Brain microvascular endothelial cell (primary cell): Measurements from ENCODE around the gene RCL1.
A peak's percentile ranks its signal among the peaks of the same experiment; 100 is the strongest.

Experiments
- DNase-seq: peaks from one replicate; pipeline ENCODE4 v3.0.0-alpha.2; 2020
- H3K27ac ChIP-seq: fragments of 250-450 bp; sonication (Bioruptor Pico); 2 replicates; pipeline ENCODE4 v1.5.1; 2020; ENCODE audit warnings: mild to moderate bottlenecking, moderate library complexity
- H3K27me3 ChIP-seq: fragments of 250-450 bp; sonication (Bioruptor Pico); replicated peaks from 2 replicates; pipeline ENCODE4 v1.5.1; 2020; ENCODE audit warnings: mild to moderate bottlenecking
- H3K36me3 ChIP-seq: fragments of 250-450 bp; sonication (Bioruptor Pico); replicated peaks from 2 replicates; pipeline ENCODE4 v1.5.1; 2020; ENCODE audit warnings: mild to moderate bottlenecking
- H3K4me3 ChIP-seq: 2 replicates; pipeline ENCODE4 v1.5.1; 2011; ENCODE audit warnings: low read depth, mild to moderate bottlenecking, control low read depth, low read length, moderate library complexity
- in situ Hi-C: cut with HindIII; loops from 2 replicates; pipeline ENCODE4 v1.10.0; 2017; ENCODE audit warnings: low sequenced_read_pairs, low pct_ligation_motif_present
- TF ChIP-seq, protein P1 (sequence below): IDR thresholded peaks from 2 replicates; pipeline ENCODE4 v1.5.1; 2011; ENCODE audit warnings: low read depth, mild to moderate bottlenecking, moderate library complexity, low read length, control low read depth, inconsistent platforms; ENCODE audit errors: missing control alignments

RCL1 gene

GRCh38 chr9:4854265-4854590 is 61.5 kb downstream of the RCL1 start:
- DNase-seq = no peak
- Histone ChIP-seq H3K27me3 (no peaks in the 10 kb centered on the region), H3K4me3 (no peak overlapping the region), H3K27ac (no peak overlapping the region), H3K36me3 (peaks cover 6% of the 10 kb centered on the region)
- TF ChIP-seq, protein P1, sequence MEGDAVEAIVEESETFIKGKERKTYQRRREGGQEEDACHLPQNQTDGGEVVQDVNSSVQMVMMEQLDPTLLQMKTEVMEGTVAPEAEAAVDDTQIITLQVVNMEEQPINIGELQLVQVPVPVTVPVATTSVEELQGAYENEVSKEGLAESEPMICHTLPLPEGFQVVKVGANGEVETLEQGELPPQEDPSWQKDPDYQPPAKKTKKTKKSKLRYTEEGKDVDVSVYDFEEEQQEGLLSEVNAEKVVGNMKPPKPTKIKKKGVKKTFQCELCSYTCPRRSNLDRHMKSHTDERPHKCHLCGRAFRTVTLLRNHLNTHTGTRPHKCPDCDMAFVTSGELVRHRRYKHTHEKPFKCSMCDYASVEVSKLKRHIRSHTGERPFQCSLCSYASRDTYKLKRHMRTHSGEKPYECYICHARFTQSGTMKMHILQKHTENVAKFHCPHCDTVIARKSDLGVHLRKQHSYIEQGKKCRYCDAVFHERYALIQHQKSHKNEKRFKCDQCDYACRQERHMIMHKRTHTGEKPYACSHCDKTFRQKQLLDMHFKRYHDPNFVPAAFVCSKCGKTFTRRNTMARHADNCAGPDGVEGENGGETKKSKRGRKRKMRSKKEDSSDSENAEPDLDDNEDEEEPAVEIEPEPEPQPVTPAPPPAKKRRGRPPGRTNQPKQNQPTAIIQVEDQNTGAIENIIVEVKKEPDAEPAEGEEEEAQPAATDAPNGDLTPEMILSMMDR = no peak
- in situ Hi-C loops = no loop called here

GRCh38 chr9:4855841-4856240 is 63.1 kb downstream of the RCL1 start:
- in situ Hi-C loops = no loop called here
- Histone ChIP-seq H3K27me3 (no peaks in the 10 kb centered on the region), H3K27ac (no peak overlapping the region), H3K4me3 (no peak overlapping the region), H3K36me3 (peaks cover 7% of the 10 kb centered on the region)
- peak; percentile 53 for DNase-seq
- TF ChIP-seq, protein P1 = no peak

- Histone ChIP-seq H3K27me3 (no peaks in the 10 kb centered on the region), H3K27ac (no peak overlapping the region), H3K36me3 (peaks cover 13% of the 10 kb centered on the region), H3K4me3 (no peak overlapping the region)
- DNase-seq = no peak
- TF ChIP-seq, protein P1 = no peak
- in situ Hi-C loops = no loop called here
Measured at GRCh38 chr9:4857163-4857810, 64.5 kb downstream of the RCL1 start.

- Histone ChIP-seq H3K4me3 (no peak overlapping the region), H3K27ac (no peak overlapping the region), H3K36me3 (peaks cover 13% of the 10 kb centered on the region), H3K27me3 (no peaks in the 10 kb centered on the region)
- no peak for DNase-seq
- in situ Hi-C loops = no loop called here
- TF ChIP-seq, protein P1 = no peak
Measured at GRCh38 chr9:4859035-4859434, 66.3 kb downstream of the RCL1 start.

GRCh38 chr9:4860383-4860782 is 67.6 kb downstream of the RCL1 start:
- TF ChIP-seq, protein P1 = no peak
- in situ Hi-C loops = no loop called here
- DNase-seq = no peak
- no peak overlapping the region for H3K4me3 ChIP-seq
- H3K36me3 ChIP-seq = peaks cover 13% of the 10 kb centered on the region
- no peaks in the 10 kb centered on the region for H3K27me3 ChIP-seq
- H3K27ac ChIP-seq = no peak overlapping the region

DNA sequence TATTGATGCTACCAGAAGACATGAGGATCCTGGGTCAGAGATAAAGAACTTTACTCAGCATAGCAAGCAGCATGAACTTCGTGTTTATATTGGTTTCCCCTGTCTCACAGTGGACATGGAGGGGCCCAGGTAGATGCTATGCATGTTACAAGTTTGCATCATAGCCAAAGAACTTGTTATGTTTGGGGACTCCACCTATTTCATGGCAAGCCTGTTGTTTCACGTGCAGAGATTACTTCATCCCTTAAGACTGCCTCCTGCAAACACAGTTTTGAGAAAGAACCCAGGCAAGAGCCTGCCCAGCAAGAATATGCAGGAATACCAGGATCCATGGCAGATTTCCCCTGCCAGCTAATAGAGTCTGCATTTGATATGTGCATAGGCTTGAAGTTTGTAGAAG is 68.4 kb downstream of the RCL1 start:
- no peak overlapping the region for H3K4me3 ChIP-seq
- H3K36me3 ChIP-seq = peaks cover 13% of the 10 kb centered on the region
- DNase-seq = no peak
- no peak overlapping the region for H3K27ac ChIP-seq
- TF ChIP-seq, protein P1 = no peak
- no peaks in the 10 kb centered on the region for H3K27me3 ChIP-seq
- in situ Hi-C loops = no loop called here
